GM21423 (cell line): ENCODE results near the gene SEMA3B.
"Not testable (repeated sequence)": the region's sequence is repeated elsewhere in the genome, so short reads cannot be mapped to it uniquely, and the experiment has no call there.

Experiments used
- ATAC-seq: cut with Tn5 transposase; IDR thresholded peaks from one replicate; pipeline ENCODE4 v1.9.1; 2021; ENCODE audit warnings: mild to moderate bottlenecking, moderate library complexity; ENCODE audit not compliant: unreplicated experiment

SEMA3B gene

DNA sequence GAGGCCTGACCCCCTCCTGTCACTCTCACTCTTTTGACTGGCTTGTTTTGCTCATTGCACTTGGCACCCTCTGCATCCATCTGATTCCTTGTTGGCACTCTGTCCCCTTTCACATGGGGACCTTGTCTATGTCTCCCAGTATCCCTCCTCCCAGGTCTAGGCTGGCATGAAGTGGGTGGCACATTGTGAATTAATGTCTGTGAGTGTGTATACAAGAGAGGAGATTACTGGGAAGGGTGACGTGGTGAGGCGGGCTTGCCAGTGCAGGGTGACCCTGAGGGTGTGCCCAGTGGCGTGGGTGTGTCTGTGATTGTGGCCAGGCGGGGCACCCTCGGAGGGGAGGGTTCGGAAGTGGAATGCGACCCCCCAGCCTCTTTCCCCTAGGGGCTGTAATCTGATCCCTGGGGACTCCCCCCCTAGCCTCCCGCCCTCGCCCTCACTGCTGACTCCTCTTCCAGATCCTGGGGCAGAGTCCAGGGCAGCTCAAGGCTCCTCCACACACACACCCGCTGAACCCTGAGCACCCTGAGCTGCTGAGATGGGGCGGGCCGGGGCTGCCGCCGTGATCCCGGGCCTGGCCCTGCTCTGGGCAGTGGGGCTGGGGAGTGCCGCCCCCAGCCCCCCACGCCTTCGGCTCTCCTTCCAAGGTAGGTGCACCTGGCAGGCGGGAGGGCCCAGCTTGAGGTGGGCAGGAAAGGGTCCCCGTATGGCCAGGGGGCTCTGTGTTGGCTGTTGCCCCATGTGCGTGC lies at the start of gene SEMA3B:
Gene SEMA3B, plus strand, starts transcription at position 445 of the 749 bp plus-strand sequence. Its CDS starts 94 bp downstream, at position 539.
- ATAC-seq: no peak

DNA sequence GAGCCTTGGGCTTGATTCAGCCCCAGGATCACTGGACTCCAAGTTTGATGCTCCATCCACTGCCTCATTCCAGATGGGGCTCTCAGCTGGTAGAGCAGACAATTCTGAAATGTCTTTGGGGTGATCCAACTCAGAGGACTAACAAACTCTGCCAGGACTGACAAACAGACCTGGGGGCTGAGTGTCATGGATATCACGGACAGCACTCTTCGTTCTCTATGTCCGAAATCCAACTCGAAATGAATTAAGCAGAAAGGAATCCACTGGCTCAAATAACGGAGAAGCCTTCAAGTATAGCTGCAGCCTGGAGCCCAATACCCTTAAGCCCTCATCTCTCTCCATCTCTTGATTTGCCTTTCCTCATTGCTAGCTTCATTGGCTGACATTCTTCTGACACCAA lies 49.7 kb upstream of the SEMA3B start:
- no peak for ATAC-seq

DNA sequence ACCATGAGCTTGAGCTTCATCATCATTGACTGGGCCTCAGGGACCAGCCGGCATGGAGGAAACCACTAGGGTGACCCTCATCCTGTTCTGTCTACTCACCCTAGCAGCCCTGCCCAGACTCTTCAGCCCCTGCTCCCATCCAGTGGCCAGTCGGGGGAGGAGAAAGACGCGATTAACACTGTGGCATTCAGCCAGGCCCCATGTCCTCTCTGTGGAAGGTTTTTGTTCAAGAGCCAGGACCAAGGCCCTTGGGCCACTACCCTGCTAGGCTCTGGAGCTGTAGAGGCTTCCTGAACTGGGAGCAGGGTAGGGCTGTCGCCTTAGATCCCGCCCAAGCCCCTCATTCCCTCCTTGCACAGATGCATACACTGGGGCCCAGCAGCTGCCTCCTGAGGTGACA lies 48.8 kb upstream of the SEMA3B start:
- no peak for ATAC-seq

DNA sequence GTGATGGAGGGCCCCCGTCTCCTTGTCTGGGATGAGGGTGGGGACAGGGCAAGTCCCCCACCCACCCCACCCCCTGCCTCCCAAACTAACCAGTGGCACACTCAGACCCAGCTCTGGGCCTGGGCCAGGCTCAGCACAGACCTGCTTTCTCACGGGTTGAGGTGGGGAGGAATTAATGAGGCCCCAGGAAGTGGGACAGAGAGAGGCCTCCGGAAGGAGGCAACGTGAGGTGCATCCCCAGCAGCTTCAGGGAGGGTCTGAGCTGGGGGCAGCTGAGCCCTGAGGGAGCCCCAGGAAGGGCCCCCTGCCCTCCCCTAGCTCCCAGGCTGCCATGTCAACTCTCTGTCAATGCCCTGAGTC lies 47.9 kb upstream of the SEMA3B start:
- no peak for ATAC-seq

DNA sequence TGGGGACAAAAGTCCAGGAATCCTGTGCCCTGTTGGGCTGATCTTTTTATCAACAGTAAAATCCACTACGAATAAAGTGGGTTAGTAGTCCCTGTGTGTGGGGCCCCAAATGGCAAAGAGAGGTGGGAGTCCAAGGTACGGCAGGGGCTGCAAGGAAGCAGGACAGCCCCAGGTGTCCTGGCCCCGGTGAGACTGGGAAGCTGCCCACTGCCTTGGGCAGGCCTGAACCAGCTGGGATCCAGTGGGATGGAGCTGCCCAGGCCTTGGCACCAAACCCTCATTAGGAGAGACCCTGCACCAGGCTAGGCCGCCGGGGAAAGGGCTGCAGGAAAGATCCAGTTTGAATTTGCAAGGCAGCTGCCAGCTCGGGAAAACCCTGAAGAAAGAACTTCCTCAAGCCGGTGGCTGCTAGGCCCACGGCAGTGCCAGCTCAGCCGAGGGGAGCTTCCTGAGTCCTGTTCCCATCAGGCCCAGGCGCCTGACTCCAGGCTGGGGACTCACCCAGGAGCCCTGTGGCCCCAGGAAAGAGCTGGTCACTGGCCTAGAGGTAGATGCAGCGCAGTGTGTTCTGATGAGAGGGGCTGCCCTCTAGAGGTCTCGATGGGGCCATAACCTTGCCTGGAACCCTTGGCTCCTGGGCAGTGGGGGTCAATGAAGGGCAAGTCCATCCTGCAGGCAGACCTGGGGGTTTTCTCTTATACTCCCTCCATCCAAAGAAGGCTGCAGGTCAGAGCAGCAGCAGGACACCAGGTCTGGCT lies 47.4 kb upstream of the SEMA3B start:
- no peak for ATAC-seq

DNA sequence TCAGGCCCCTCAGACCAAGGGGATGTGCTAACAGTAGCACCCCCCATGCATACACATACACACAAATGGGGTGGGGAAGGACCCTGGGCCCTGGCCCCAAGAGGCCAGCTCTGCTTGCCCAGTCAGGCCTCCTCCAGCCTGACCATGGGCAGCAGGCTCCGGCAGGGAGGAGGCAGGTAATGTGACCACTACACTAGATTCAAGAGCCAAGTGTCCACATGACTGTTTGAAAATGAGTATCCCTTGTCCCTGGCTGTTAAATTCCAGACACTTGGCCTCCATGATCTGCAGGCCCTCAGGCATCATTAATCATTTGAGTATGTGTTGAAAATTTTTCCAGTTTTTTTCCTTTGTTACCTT lies 46.8 kb upstream of the SEMA3B start:
- ATAC-seq: no peak

DNA sequence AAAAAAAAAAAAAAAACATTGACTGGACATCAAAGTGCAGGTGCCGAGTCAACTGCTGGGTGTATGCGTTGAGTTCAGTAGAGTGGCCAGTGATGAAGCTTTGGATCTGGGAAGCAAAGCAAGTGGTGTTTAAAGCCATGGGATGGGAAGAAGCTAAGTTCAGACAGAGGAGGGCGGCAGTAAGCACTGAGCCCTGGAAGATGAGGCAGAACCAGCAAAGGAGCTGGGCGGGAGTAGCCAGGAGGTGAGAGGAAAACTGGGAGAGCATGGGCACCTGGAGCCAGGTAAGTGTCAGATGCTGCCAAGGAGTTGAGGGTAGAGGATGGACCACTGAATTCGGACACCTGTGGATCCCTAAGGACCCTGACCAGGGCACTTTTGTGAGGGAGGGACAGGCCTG lies 44.3 kb upstream of the SEMA3B start:
- no peak for ATAC-seq

DNA sequence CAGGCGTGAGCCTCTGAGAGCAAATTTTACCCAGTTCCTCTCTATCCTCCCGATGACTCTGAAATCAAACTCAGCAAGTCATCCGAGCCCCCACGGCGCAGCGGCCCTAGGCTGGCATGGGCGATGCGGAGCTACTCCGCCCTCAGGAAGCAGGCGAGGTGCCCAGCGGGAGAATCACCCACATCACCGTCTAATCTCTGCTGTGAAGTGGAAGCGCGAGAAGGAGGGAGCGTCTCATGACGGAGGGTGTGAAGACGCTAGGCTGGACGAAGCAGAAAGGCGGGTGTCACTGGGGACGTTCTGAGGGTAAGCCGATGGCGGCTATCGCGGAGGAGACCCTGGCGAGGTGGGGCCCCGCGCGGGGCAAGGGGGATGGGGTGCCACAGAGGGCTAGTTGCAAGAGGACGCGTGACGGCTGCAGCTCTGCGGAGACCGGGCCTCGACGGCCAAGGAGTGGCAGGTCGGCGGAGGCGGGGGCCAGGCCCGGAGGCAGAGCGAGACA lies 42.0 kb upstream of the SEMA3B start:
- ATAC-seq: peak; percentile 3

DNA sequence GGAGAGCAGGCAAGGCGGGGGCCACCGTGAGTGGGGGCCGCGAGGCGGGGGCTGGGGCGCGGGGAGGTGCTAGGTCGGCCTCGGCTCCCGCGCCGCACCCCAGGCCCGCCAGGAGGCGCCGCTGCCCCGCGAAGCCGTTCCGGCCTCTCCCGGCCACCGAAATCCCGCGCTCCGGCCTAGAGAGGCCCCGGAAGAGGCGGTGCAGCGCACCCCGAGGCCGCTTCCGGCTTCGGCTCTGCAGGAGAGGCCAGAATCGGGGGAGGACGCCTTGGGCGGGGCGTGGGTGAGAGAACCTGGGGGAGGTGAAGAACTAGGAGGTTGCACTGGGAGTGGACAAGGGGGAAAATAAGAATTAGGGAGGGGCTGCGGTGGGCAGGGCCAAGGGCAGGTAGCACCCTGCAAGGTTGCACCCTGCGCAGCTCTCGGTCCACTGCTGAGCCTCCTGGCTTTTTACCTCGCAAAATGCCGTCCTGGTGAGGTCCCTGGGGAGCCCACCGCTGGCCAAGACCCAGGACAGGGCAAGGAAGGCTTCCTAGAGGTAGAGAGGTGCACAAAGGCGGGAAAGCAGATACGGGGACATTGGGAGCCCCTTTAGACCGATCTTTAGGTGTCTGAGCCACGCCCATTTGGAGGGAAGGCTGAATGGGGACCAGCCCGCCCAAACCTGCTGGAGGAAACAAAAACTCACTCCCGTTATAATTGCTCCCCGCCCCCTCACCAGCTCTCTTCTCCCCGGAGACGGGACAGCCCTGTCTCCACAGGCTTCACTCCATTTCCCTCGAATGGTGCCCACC lies 41.4 kb upstream of the SEMA3B start:
- ATAC-seq: peak; percentile 86

DNA sequence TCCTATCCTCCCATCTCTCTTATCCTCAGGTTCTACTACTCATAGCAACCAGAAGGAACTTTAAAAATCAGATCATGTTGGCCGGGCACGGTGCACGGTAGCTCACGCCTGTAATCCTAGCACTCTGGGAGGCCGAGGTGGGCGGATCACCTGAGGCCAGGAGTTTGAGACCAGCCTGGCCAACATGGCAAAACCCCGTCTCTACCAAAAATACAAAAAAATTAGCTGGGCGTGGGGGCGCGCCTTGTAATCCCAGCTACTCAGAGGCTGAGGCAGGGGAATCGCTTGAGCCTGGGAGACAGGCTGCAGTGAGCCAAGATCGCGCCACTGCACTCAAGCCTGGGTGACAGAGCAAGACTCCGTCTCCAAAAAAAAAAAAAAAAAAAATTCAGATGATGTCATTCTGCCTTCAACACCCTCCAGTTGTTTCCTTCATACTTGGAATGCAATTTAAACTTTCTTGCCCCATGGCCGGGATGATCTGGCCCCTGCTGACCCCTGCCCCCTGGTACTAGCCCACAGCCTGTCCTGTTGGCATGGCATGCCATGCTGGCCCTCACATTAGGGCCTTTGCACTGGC lies 40.7 kb upstream of the SEMA3B start:
- ATAC-seq: not testable (repeated sequence)

DNA sequence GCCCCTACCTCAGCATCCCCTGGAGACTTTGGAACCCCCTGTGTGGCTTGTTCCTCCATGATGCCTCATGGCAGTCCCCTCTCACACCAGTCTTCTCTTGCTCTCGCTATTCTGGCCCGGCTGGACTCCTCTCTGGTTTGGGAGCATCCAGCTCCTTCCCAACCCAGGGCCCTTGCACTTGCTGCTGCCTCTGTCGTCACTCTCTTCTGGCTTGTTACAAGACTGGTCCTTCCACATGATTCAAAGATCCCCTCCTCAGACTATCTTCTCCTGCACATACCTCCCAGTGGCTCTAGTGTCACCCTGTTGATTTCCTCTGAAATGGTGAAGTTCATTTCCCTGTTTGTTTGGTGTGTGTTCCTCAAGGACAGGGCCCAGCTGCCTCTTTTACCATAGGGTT lies 39.5 kb upstream of the SEMA3B start:
- no peak for ATAC-seq

DNA sequence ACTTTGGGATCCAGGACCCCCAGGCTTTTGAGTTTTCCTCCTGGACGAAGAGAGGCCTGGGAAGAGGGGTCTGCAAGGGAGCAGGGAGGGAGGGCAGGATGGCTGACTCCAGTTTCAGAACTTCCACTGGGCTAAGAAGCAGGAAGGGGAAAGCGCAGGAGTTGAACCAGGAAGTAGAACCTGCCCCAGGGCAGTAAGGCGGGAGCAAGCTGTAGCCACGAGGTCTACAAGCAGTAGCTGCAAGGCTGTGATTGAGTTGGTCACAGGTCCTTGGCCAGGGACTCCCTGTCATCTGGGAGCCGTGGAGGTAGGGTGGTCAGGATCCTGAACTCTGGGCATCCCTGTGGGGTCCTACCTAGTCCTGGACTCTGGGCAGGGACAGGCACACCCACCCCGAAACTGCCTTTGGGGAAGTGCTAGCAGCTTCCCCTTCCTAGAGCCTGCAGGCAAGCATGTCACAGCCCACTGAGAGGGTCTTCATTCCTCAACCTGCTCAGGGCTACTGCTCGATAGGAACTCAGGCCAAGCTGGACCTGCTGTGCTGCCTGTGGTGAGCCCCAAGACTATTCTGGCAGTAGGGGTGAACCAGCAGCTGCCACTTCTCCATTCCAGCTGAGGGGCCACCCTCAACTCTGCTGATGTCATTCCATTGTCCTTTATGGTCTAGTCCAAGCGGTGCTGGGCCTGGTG lies 38.7 kb upstream of the SEMA3B start:
- ATAC-seq: no peak

DNA sequence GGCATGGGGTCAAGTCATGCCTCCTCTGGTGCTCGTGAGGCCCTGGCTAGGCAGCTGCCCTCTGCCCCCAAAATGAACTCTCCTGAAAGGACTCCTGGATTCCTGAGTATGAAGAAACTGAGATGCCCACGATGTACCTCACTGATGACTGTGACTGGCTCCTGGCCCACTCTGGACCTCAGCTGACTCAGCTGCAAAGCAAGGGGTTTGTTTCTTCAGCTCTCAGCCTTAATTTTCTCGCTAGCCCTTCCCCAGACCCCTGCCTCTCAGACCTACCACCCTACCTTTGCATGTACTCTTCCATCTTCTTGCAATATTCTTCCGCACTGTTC lies 38.2 kb upstream of the SEMA3B start:
- no peak for ATAC-seq

DNA sequence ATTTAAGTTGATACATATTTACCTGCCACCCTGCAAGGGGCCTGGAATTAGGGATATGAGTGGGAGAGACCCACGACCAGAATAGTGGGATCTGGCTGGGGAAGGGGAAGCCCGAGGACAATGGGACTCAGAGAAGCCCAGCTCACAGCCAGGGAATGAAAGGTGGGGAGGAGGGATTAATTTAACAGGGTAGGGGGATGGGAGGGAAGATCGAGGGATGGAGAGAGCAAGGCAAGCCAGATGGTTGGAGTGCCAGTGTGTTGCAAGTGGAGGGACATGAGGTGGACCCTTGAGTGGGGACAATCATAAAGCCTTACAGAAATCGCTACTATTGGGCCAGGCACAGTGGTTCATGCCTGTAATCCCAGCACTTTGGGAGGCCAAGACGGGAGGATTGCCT lies 37.4 kb upstream of the SEMA3B start:
- no peak for ATAC-seq

DNA sequence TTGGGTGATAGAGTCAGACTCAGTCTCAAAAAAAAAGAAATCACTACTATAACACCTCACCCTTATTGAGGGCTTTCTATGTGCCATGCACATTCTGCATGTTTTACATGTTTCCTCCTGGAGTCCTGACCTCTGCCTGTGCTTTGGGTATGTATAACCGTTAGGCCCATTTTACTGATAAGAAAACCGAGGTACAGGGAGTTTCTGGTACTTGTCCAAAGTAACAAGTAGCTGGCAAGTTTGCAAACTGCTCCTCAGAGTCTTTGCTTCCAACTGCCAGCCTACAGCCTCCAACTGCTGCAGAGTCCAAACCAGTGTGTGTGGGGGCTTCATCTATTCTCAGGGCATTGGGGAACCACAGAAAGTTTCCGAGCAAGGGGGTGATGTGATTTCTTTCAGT lies 36.6 kb upstream of the SEMA3B start:
- ATAC-seq: no peak

DNA sequence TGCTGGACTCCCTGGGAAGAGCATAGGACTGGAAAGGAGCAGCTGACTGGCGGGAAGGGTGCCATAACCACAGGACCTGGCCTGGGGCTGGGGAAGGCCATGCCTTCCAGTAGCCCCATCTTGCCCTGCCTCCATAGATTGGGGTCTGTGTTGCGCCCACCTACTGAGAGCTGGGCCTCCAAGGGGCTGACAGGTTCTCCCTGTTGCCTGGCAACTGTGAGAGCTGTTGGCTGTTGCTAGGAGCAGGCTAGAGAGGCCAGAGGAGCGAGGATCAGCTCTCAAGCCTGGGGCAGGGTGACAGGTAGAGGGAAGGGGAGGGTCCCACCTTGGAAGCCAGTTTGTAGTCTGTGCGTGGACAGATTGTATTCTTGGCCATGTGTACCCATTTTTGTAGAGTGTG lies 35.8 kb upstream of the SEMA3B start:
- ATAC-seq: no peak

DNA sequence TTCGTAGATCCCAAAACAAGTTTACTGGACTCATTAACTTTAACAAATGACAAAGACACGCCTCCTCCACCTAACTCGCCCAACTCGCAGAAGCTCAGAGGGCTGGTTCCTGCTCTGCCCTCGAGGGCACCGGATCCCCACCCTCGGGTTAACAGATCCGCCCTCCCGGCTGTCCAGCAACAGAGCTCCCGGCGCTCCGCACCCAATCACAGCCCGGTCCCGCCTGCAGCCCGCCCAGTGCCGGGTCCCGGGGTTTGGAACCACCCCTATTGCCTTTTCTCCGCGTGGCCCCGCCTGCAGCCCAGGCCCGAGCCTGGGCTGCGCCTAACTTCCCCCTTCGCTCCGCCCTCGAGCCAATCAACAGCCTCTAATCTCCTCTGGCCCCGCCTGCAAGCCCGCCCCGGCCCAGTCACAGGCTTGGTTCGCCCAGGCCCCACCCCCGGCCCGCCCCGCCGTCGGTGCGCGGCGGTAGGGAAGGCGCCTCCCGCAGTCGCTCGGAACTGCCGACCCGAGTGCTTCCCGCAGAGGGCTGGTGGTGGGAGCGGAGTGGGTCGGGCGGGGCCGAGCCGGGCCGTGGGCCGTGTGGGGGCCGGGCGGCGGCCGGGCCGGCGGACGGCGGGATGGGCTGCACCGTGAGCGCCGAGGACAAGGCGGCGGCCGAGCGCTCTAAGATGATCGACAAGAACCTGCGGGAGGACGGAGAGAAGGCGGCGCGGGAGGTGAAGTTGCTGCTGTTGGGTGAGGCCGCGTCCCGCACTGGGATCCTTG lies 33.0 kb upstream of the SEMA3B start, which contains the start of gene GNAI2:
Gene GNAI2, plus strand, starts transcription at position 489 of the 768 bp plus-strand sequence. Its CDS starts 132 bp downstream, at position 621.
- ATAC-seq: peak; percentile 91

DNA sequence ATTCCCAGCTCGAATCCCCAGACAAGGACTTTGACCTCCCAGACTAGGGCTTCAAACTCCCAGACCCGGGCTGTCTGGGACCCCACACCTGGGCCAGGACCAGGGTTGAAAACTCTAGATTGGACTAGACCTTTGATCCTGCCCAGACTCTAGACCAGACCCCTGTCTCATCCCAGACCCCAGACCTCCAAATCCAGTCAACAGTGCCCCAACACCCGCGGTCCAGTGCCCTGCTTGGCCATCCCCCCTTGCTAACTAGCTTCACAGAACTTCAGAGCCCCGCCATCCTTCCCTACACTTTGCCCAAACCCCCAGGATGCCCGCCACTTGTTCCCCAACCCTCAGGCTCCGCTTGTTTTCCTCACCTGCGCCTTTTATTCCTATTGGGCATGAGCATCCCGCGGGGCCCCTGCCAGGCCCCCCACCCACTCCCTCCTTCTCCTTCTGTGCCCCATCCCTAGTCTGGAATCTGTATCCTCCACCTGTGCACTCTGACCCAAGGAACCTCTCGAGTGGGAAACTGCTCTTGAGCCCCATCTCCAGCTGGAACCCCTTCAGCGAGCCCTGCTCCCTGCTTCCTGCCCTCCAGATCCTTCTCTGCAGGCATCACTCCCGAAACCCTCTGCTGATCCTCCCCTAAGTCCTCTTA lies 32.3 kb upstream of the SEMA3B start:
- no peak for ATAC-seq

DNA sequence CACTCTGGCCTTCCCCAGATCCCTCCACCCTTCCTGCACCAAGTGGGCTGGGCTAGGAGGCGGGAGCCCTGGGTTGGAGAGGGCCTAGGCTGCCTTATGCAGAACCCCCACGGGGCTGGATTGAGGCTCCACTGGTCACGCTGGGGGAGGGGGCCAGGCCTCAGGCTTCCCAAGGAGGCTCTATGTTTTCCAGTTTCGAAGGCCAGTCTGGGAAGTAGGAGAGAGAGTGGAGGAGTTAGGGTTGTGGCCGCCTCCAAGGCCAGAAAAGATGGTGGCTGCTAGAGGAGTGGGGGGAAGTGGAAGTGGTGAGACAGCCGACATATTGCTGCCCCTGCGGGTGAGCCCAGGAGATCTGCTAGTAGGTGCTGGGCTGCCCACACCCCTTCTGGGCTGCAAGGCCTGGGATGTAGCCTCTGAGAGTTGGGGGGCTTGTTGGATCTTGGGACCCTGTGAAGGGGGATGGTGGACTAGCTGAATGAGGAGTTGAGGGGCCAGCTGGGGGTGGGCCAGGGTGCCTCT lies 31.8 kb upstream of the SEMA3B start:
- ATAC-seq: no peak
